Smooth muscle cell of bladder (primary cell): ENCODE data around the gene OPRL1. TPM values are rescaled to one million over a fixed set of nuclear protein-coding genes. Genes with fewer than 3 reads are reported as not detected.

ENCODE experiments used
- total RNA-seq: library from RNA; depleted of rRNA; stranded (reverse); fragments of >200 nt; gene quantifications from 2 replicates; pipeline ENCODE4 v1.2.3, GENCODE V29; 2014

The OPRL1 gene
- total RNA-seq: 1.6 and 1.9 TPM in 2 replicates

GRCh38 chr20:64080013-64080812, at the start of gene OPRL1:
TSS of gene OPRL1 (plus strand) at chr20:64080082. CDS start at chr20:64092721, 12,639 bp downstream.

GRCh38 chr20:64035933-64036345, 43.9 kb upstream of the OPRL1 start, which contains the start of gene C20orf204:
TSS of gene C20orf204 (plus strand) at chr20:64036182. CDS start at chr20:64036324, 142 bp downstream.

GRCh38 chr20:64049060-64049877, 30.6 kb upstream of the OPRL1 start, which contains the start of gene SOX18:
TSS of gene SOX18 (minus strand) at chr20:64049639. CDS start at chr20:64049516, 123 bp downstream.

GRCh38 chr20:64062596-64063388, 17.1 kb upstream of the OPRL1 start, which contains the start of gene TCEA2:
TSS of gene TCEA2 (plus strand) at chr20:64063198. CDS start at chr20:64063313, 115 bp downstream.

GRCh38 chr20:64079273-64080012, 439 bp upstream of the OPRL1 start, which contains the start of gene RGS19:
TSS of gene RGS19 (minus strand) at chr20:64079518. CDS start at chr20:64076886, 2,632 bp downstream.

GRCh38 chr20:64083804-64084684, 4.2 kb downstream of the OPRL1 start, which contains the start of gene LKAAEAR1:
TSS of gene LKAAEAR1 (minus strand) at chr20:64084398. CDS start at chr20:64084219, 179 bp downstream.

GRCh38 chr20:64106981-64107735, 27.3 kb downstream of the OPRL1 start, which contains the start of gene NPBWR2:
TSS of gene NPBWR2 (minus strand) at chr20:64107565. CDS start at chr20:64106831, 734 bp downstream.

Other genes with a start within 250 kb of the OPRL1 start
- gene ZBTB46, start 248.8 kb upstream of the OPRL1 start, total RNA-seq: 4.6 and 9.7 TPM in 2 replicates
- gene ABHD16B, start 218.6 kb upstream of the OPRL1 start, total RNA-seq: not detected in 2 replicates
- gene TPD52L2, start 214.8 kb upstream of the OPRL1 start, total RNA-seq: 112 and 116 TPM in 2 replicates
- 49.6 and 68.2 TPM in 2 replicates for gene DNAJC5, start 185.0 kb upstream of the OPRL1 start, total RNA-seq
- 14.5 and 15.9 TPM in 2 replicates for gene UCKL1, start 123.7 kb upstream of the OPRL1 start, total RNA-seq
- gene ZNF512B, start 110.2 kb upstream of the OPRL1 start, total RNA-seq: 4.7 and 6.1 TPM in 2 replicates
- gene SAMD10, start 100.4 kb upstream of the OPRL1 start, total RNA-seq: 0.28 and 0.43 TPM in 2 replicates
- gene PRPF6, start 99.0 kb upstream of the OPRL1 start, total RNA-seq: 57.0 and 63.9 TPM in 2 replicates
- 0.57 and 0.92 TPM in 2 replicates for gene C20orf204, start 43.9 kb upstream of the OPRL1 start, total RNA-seq
- gene SOX18, start 30.4 kb upstream of the OPRL1 start, total RNA-seq: 0.18 TPM in 1 of 2 replicates, not detected in the other
- 27.3 and 33.7 TPM in 2 replicates for gene TCEA2, start 16.9 kb upstream of the OPRL1 start, total RNA-seq
- gene RGS19, start 564 bp upstream of the OPRL1 start, total RNA-seq: 7.3 and 7.8 TPM in 2 replicates
- 0.14 TPM in 1 of 2 replicates, not detected in the other for gene LKAAEAR1, start 4.3 kb downstream of the OPRL1 start, total RNA-seq
- not detected in 2 replicates for gene NPBWR2, start 27.5 kb downstream of the OPRL1 start, total RNA-seq
- not detected in 2 replicates for gene MYT1, start 84.4 kb downstream of the OPRL1 start, total RNA-seq
- gene PCMTD2, start 175.7 kb downstream of the OPRL1 start, total RNA-seq: 37.7 and 41.5 TPM in 2 replicates